ENCODE data around the gene DGKZ.

GRCh38 chr11:46366260-46366659 lies 19.0 kb downstream of the DGKZ start:
- TF ChIP-seq CTCF (IDR thresholded peaks at IDR 0.05; ENCODE audit: low read length) (no peak), EZH2 (optimal IDR thresholded peaks at IDR 0.05; ENCODE audit: low read depth, low read length) (no peak), EZH2phosphoT487 (IDR thresholded peaks at IDR 0.05; ENCODE audit: low read length) (no peak)
